Measurements from ENCODE around the gene FAM234B. TPM values are rescaled to one million over a fixed set of nuclear protein-coding genes. Genes with fewer than 3 reads are reported as not detected.

Gene FAM234B
- total and polyA plus RNA-seq, 2 of the 8 experiments (the other 6 are each of a cell fraction or from before 2014, with no cell fraction given): 12.5 to 29.1 TPM

DNA sequence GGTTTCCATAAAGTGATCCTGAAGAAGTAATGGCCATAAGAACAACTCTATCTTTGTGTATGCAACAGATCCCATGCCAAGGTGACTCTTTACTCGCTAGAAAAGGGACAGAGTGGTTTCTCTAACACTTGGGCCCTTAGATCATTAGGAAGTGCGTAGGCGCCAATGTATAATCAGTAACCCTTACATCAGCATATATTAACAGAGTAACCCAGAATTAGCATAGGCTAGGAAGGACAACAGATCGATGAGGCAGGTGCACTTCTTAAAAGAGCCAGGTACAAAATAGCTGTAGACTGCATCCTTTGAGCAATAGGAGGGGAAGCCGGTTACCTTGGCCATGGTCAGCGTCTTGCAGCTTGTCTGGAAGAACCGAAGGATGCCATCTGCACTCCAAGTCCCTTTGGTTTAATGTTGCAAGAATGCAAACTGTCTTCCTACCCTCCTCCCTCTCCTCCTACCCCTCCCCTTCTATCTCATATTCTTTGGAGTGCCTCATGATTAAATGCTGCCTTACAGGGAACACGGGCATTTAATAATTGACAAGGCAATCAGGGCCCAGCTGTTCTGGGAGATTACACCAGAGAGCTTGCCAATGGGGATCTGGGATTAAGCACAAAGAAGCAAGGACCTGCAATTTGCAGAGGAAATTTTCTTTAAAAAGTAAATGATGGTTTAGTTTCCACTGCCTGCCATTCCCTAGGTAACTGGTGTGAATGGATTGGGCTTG, 51.2 kb downstream of the FAM234B start:
- Histone ChIP-seq H3K9me3 (ENCODE audit: insufficient read depth in 2 of 2, low read depth in 1 of 2, low read length in 1 of 2) (no peaks in the 10 kb centered on the region), H3K27me3 (replicated peaks in 1 of 4; ENCODE audit: control insufficient read depth in 3 of 4, extremely low read depth in 1 of 4, insufficient read depth in 3 of 4, low read length in 3 of 4) (no peaks in the 10 kb centered on the region), H4K5ac (ENCODE audit: insufficient read length, low read depth, low read length) (no peak overlapping the region), H4K91ac (replicated peaks; ENCODE audit: insufficient read length, low read length) (no peak overlapping the region), H2BK20ac (ENCODE audit: low read length) (peak overlapping the region; percentile 73; the same call in 1 of the 2 replicates), H2BK5ac (ENCODE audit: low read depth, low read length) (no peak overlapping the region), H3K36me3 (ENCODE audit: control insufficient read depth in 2 of 4, insufficient read depth in 4 of 4, low read length in 3 of 4) (no peaks in the 10 kb centered on the region), H4K20me1 (replicated peaks in 1 of 2; ENCODE audit: control insufficient read depth in 1 of 2, insufficient read depth in 2 of 2, low read length in 2 of 2) (no peaks in the 10 kb centered on the region), H3K23ac (ENCODE audit: insufficient read length) (no peak overlapping the region), H3K4ac (replicated peaks; ENCODE audit: insufficient read length, low read depth, low read length) (no peak overlapping the region), H3K4me1 (replicated peaks in 1 of 4; ENCODE audit: control insufficient read depth in 3 of 4, insufficient read depth in 4 of 4, low read length in 3 of 4) (peaks cover under 1 to 12% (median 7%) of the 10 kb centered on the region in 4 experiments), H3K18ac (ENCODE audit: extremely low read depth, low read length) (no peak overlapping the region), H2BK12ac (ENCODE audit: low read depth, low read length) (no peak overlapping the region), H3K4me3 (ENCODE audit: extremely low read depth in 1 of 4, insufficient read depth in 2 of 4, low read depth in 3 of 4, low read length in 4 of 4) (no peak overlapping the region), H2AFZ (ENCODE audit: low read length) (no peak overlapping the region), H3K4me2 (ENCODE audit: insufficient read depth in 1 of 2, low read depth in 2 of 2, low read length in 2 of 2) (no peak overlapping the region), H3K79me1 (ENCODE audit: low read depth, low read length) (no peaks in the 10 kb centered on the region), H3K9ac (replicated peaks in 1 of 4; ENCODE audit: extremely low read depth in 1 of 4, low read depth in 3 of 4, low read length in 3 of 4) (no peak overlapping the region), H3K56ac (replicated peaks; ENCODE audit: insufficient read length, low read depth, low read length) (no peak overlapping the region), H3K79me2 (ENCODE audit: control insufficient read depth in 1 of 2, insufficient read depth in 2 of 2, low read length in 2 of 2) (no peaks in the 10 kb centered on the region), H3K23me2 (ENCODE audit: low read depth, low read length) (0 out of 2 replicates have a peak, but pooled peaks cover under 1% of the 10 kb centered on the region), H2BK120ac (replicated peaks; ENCODE audit: low read depth, low read length) (no peak overlapping the region), H4K8ac (ENCODE audit: extremely low read depth, insufficient read depth, low read length) (no peak overlapping the region), H2AK5ac (ENCODE audit: low read depth, low read length) (no peak overlapping the region), H3K14ac (ENCODE audit: insufficient read length) (no peak overlapping the region), H2BK15ac (ENCODE audit: low read length) (no peak overlapping the region), H3K27ac (ENCODE audit: low read depth, low read length) (no peak overlapping the region)
- TF ChIP-seq PHF8 (conservative IDR thresholded peaks at IDR 0.05; ENCODE audit: low read depth, low read length): no peak
- no peak for TF ChIP-seq CEBPB (IDR thresholded peaks at IDR 0.05; ENCODE audit: low read depth, low read length)
- TF ChIP-seq RNF2 (IDR thresholded peaks at IDR 0.05; ENCODE audit: borderline replicate concordance, low read depth, low read length, missing control alignments, poor library complexity, severe bottlenecking): no peak
- TF ChIP-seq RFX5 (IDR thresholded peaks at IDR 0.05; ENCODE audit: borderline replicate concordance, low read depth, low read length): no peak
- no peak for TF ChIP-seq EP300 (IDR thresholded peaks at IDR 0.05; ENCODE audit: borderline replicate concordance in 1 of 2, low read depth in 2 of 2, low read length in 2 of 2)
- no peak for TF ChIP-seq CREB1 (IDR thresholded peaks at IDR 0.05)
- no peak for TF ChIP-seq ASH2L (IDR thresholded peaks at IDR 0.05; ENCODE audit: low read length)
- no peak for TF ChIP-seq RAD21 (IDR thresholded peaks at IDR 0.05 in 1 of 2, conservative IDR thresholded peaks at IDR 0.05 in 1 of 2; ENCODE audit: low read depth in 2 of 2, low read length in 2 of 2)
- DNase-seq (ENCODE audit: low read depth in 1 of 2, low spot score in 2 of 2) (no peak), FAIRE-seq (no peak)
- 96% methylated on average over 8 of the region's 8 CpGs; no CpG with 5 or more reads in 1 of the 2 experiments for WGBS, 2 experiments (ENCODE audit: extremely low coverage in 1 of 2, insufficient coverage in 1 of 2, insufficient read length in 1 of 2, insufficient replicate concordance in 2 of 2, low coverage in 1 of 2, low lambda C conversion rate in 2 of 2, missing lambda C conversion rate in 1 of 2)
- ChIA-PET POLR2A (ENCODE audit: partially characterized antibody) (interaction anchor here (1.0 to 1.4 kb wide), 3 partner anchors 9 to 43 kb away, joined by 3 to 4 read pairs (median 3); no protein-coding TSS in a partner anchor), CTCF (ENCODE audit: partially characterized antibody) (interaction anchor here (1.2 to 4.8 kb wide), 7 partner anchors 8 to 179 kb away, joined by 3 to 14 read pairs (median 5); no protein-coding TSS in a partner anchor)
